GM23248 (cell line): ENCODE data around the gene PAQR8.

ENCODE experiments used
- EZH2 ChIP-seq: fragments of 200-600 bp; sonication (generic); IDR thresholded peaks from 2 replicates; pipeline ENCODE4 v1.6.1; 2018; ENCODE audit warnings: antibody characterized with exemption, mild to moderate bottlenecking; ENCODE audit not compliant: insufficient read depth, poor library complexity, severe bottlenecking
- EZH2phosphoT487 ChIP-seq: fragments of 200-600 bp; sonication (generic); IDR thresholded peaks from 2 replicates; pipeline ENCODE4 v1.6.1; 2018; ENCODE audit warnings: antibody characterized with exemption, moderate library complexity, mild to moderate bottlenecking, low read depth; ENCODE audit not compliant: insufficient read depth

GRCh38 chr6:52423448-52423847 is 61.5 kb downstream of the PAQR8 start:
- no peak for TF ChIP-seq EZH2
- TF ChIP-seq EZH2phosphoT487 = no peak
